ENCODE results near the gene CIDEB.

GRCh38 chr14:24355009-24355408 is 47.2 kb upstream of the CIDEB start:
- TF ChIP-seq CTCF (IDR thresholded peaks at IDR 0.05) (no peak), POLR2A (IDR thresholded peaks at IDR 0.05) (no peak)

Data from Peyer's patch (tissue), 4 donors.